ENCODE results near the gene PRR7.
A peak's percentile ranks its signal among the peaks of the same experiment; 100 is the strongest.
"Not testable (repeated sequence)": the region's sequence is repeated elsewhere in the genome, so short reads cannot be mapped to it uniquely, and the experiment has no call there.

PRR7 gene

GRCh38 chr5:177405805-177406204 lies 40.8 kb upstream of the PRR7 start:
- H3K27me3 ChIP-seq: peaks cover 28% of the 10 kb centered on the region
- TF ChIP-seq Cebpa-rat (IDR thresholded peaks at IDR 0.05): no peak

GRCh38 chr5:177409043-177409801 lies 37.4 kb upstream of the PRR7 start, which contains the start of gene F12:
F12 (minus strand) TSS chr5:177409564; CDS start chr5:177409527, 37 bp downstream.
- H3K36me3 ChIP-seq: no peaks in the 10 kb centered on the region
- H3K9ac ChIP-seq: no peak within 1 kb of the TSS
- H3K27me3 ChIP-seq: no peaks in the 10 kb centered on the region
- no peak within 1 kb of the TSS for H3K4me2 ChIP-seq
- TF ChIP-seq Cebpa-rat (IDR thresholded peaks at IDR 0.05): no peak
- no peaks in the 10 kb centered on the region for H4K20me1 ChIP-seq
- peaks cover 41% of the 10 kb centered on the region for H3K4me1 ChIP-seq
- no peaks in the 10 kb centered on the region for H3K9me3 ChIP-seq
- no peak within 1 kb of the TSS for H3K27ac ChIP-seq
- H3K4me3 ChIP-seq: no peak within 1 kb of the TSS

More at GRCh38 chr5:177405805-177406204, 40.8 kb upstream of the PRR7 start:
- Histone ChIP-seq H3K27ac (peak overlapping the region; percentile 81), H3K4me2 (peak overlapping the region; percentile 95), H3K4me1 (peaks cover 56% of the 10 kb centered on the region), H3K9ac (peak overlapping the region; percentile 77), H3K4me3 (no peak overlapping the region), H3K36me3 (no peaks in the 10 kb centered on the region), H3K9me3 (no peaks in the 10 kb centered on the region), H4K20me1 (no peaks in the 10 kb centered on the region)

- H3K36me3 ChIP-seq: no peaks in the 10 kb centered on the region
- H3K9ac ChIP-seq: no peak overlapping the region
- H3K9me3 ChIP-seq: no peaks in the 10 kb centered on the region
- no peak overlapping the region for H3K27ac ChIP-seq
- no peak overlapping the region for H3K4me3 ChIP-seq
- no peak overlapping the region for H3K4me2 ChIP-seq
- no peaks in the 10 kb centered on the region for H3K27me3 ChIP-seq
- TF ChIP-seq Cebpa-rat (IDR thresholded peaks at IDR 0.05): no peak
- peaks cover 28% of the 10 kb centered on the region for H3K4me1 ChIP-seq
- H4K20me1 ChIP-seq: no peaks in the 10 kb centered on the region
These were observed 36.0 kb upstream of the PRR7 start for GRCh38 chr5:177410575-177410974.

GRCh38 chr5:177412603-177413233 lies 33.9 kb upstream of the PRR7 start:
- H3K36me3 ChIP-seq: no peaks in the 10 kb centered on the region
- H3K4me3 ChIP-seq: no peak overlapping the region
- H3K4me1 ChIP-seq: peaks cover 15% of the 10 kb centered on the region
- no peak overlapping the region for H3K9ac ChIP-seq
- H3K4me2 ChIP-seq: peak overlapping the region; percentile 10; the same call in 1 of the 2 replicates
- H3K9me3 ChIP-seq: no peaks in the 10 kb centered on the region
- no peak for TF ChIP-seq Cebpa-rat (IDR thresholded peaks at IDR 0.05)
- no peaks in the 10 kb centered on the region for H4K20me1 ChIP-seq
- H3K27ac ChIP-seq: no peak overlapping the region
- no peaks in the 10 kb centered on the region for H3K27me3 ChIP-seq

- peaks cover 15% of the 10 kb centered on the region for H3K4me1 ChIP-seq
- no peaks in the 10 kb centered on the region for H3K36me3 ChIP-seq
- no peak overlapping the region for H3K27ac ChIP-seq
- no peaks in the 10 kb centered on the region for H3K27me3 ChIP-seq
- no peak overlapping the region for H3K9ac ChIP-seq
- no peaks in the 10 kb centered on the region for H4K20me1 ChIP-seq
- no peak overlapping the region for H3K4me2 ChIP-seq
- no peak overlapping the region for H3K4me3 ChIP-seq
- no peak for TF ChIP-seq Cebpa-rat (IDR thresholded peaks at IDR 0.05)
- H3K9me3 ChIP-seq: no peaks in the 10 kb centered on the region
These were observed 32.1 kb upstream of the PRR7 start for GRCh38 chr5:177414481-177414880.

- H3K4me3 ChIP-seq, H3K9me3 ChIP-seq, H3K27me3 ChIP-seq, H3K36me3 ChIP-seq, H3K4me2 ChIP-seq, H3K27ac ChIP-seq, H3K9ac ChIP-seq, H4K20me1 ChIP-seq: not testable (repeated sequence)
- peaks cover 11% of the 10 kb centered on the region for H3K4me1 ChIP-seq
These were observed 29.5 kb upstream of the PRR7 start for GRCh38 chr5:177417081-177417480.

- no peaks in the 10 kb centered on the region for H4K20me1 ChIP-seq
- H3K27me3 ChIP-seq: no peaks in the 10 kb centered on the region
- no peaks in the 10 kb centered on the region for H3K9me3 ChIP-seq
- no peak for TF ChIP-seq Cebpa-rat (IDR thresholded peaks at IDR 0.05)
- H3K27ac ChIP-seq: no peak overlapping the region
- H3K4me3 ChIP-seq: no peak overlapping the region
- no peaks in the 10 kb centered on the region for H3K4me1 ChIP-seq
- H3K4me2 ChIP-seq: no peak overlapping the region
- no peak overlapping the region for H3K9ac ChIP-seq
- no peaks in the 10 kb centered on the region for H3K36me3 ChIP-seq
These were observed 27.6 kb upstream of the PRR7 start for GRCh38 chr5:177419046-177419445.

- H3K4me2 ChIP-seq, H3K4me3 ChIP-seq, H3K27ac ChIP-seq, H3K9ac ChIP-seq, H3K36me3 ChIP-seq, H3K4me1 ChIP-seq, H3K27me3 ChIP-seq, H4K20me1 ChIP-seq, H3K9me3 ChIP-seq: not testable (repeated sequence)
These were observed 26.1 kb upstream of the PRR7 start for GRCh38 chr5:177420472-177420871.

- Histone ChIP-seq H3K27me3 (no peaks in the 10 kb centered on the region), H3K4me3 (no peak overlapping the region), H3K4me1 (peaks cover 9% of the 10 kb centered on the region), H3K9me3 (no peaks in the 10 kb centered on the region), H4K20me1 (no peaks in the 10 kb centered on the region), H3K4me2 (no peak overlapping the region), H3K27ac (no peak overlapping the region), H3K9ac (no peak overlapping the region), H3K36me3 (no peaks in the 10 kb centered on the region)
- no peak for TF ChIP-seq Cebpa-rat (IDR thresholded peaks at IDR 0.05)
These were observed 25.4 kb upstream of the PRR7 start for GRCh38 chr5:177421062-177421798.

GRCh38 chr5:177423671-177424070 lies 22.9 kb upstream of the PRR7 start:
- Histone ChIP-seq H3K27ac (no peak overlapping the region), H3K4me1 (peaks cover 25% of the 10 kb centered on the region), H3K9ac (no peak overlapping the region), H4K20me1 (peaks cover 16% of the 10 kb centered on the region), H3K36me3 (no peaks in the 10 kb centered on the region), H3K9me3 (no peaks in the 10 kb centered on the region), H3K4me3 (no peak overlapping the region), H3K27me3 (no peaks in the 10 kb centered on the region), H3K4me2 (no peak overlapping the region)
- no peak for TF ChIP-seq Cebpa-rat (IDR thresholded peaks at IDR 0.05)

Data from BLaER1 (cell line).